ENCODE results near the gene TFAP2B. TPM values are rescaled to one million over a fixed set of nuclear protein-coding genes. Genes with fewer than 3 reads are reported as not detected.

Gene TFAP2B
- 17.0 TPM for total RNA-seq

GRCh38 chr6:50818673-50819072, at the start of gene TFAP2B:
TSS of gene TFAP2B (plus strand) at chr6:50818871. CDS start at chr6:50818892, 21 bp downstream.

Other genes starting within 250 kb of the TFAP2B start
- gene TFAP2D, start 105.3 kb upstream of the TFAP2B start, total RNA-seq: 1.3 TPM

All from camera-type eye (tissue), 1 donor.